ENCODE data around the gene LRRC75A.

GRCh38 chr17:16491703-16492612, at the start of gene LRRC75A:
- TF ChIP-seq POLR2AphosphoS5 (IDR thresholded peaks at IDR 0.05; ENCODE audit: insufficient read depth, low read depth, low read length) (no peak), CTCF (IDR thresholded peaks at IDR 0.05; ENCODE audit: extremely low read depth in 1 of 2, insufficient read depth in 1 of 2, low read depth in 1 of 2, low read length in 2 of 2) (peak in 1 of 2 donors; percentile 27), POLR2A (IDR thresholded peaks at IDR 0.05; ENCODE audit: low read depth, low read length) (no peak), JUN (IDR thresholded peaks at IDR 0.05; ENCODE audit: borderline replicate concordance, insufficient read depth, insufficient read length, low read depth) (no peak), MAX (IDR thresholded peaks at IDR 0.05; ENCODE audit: insufficient read depth, insufficient read length) (no peak), EZH2 (IDR thresholded peaks at IDR 0.05; ENCODE audit: borderline replicate concordance, low read depth, low read length, severe bottlenecking) (no peak), GATA2 (IDR thresholded peaks at IDR 0.05; ENCODE audit: insufficient read depth, insufficient read length, low read depth, low read length) (no peak), MYC (IDR thresholded peaks at IDR 0.05; ENCODE audit: low read depth, low read length) (no peak)

Measured in endothelial cell of umbilical vein (primary cell).